ENCODE data around the gene CHI3L1. TPM values are rescaled to one million over a fixed set of nuclear protein-coding genes. Genes with fewer than 3 reads are reported as not detected.

CHI3L1 gene
- total RNA-seq, 1 donor from 2014 or later: not detected

- Mint-ChIP-seq H3K27ac (ENCODE audit: unreplicated experiment) (no peak overlapping the region), H3K9me3 (ENCODE audit: low read depth) (no peaks in the 10 kb centered on the region), H3K4me1 (ENCODE audit: low read depth) (no peaks in the 10 kb centered on the region), H3K4me3 (ENCODE audit: unreplicated experiment) (no peak overlapping the region), H3K36me3 (ENCODE audit: low read depth) (peaks cover 3% of the 10 kb centered on the region), H3K27me3 (ENCODE audit: low read depth) (peaks cover 22% of the 10 kb centered on the region)
- TF ChIP-seq CTCF (IDR thresholded peaks at IDR 0.05): no peak
- no peak for DNase-seq (ENCODE audit: low spot score)
Observed at GRCh38 chr1:203167913-203168200, 18.6 kb downstream of the CHI3L1 start.

GRCh38 chr1:203167026-203167912 lies 19.2 kb downstream of the CHI3L1 start:
- peaks cover 3% of the 10 kb centered on the region for H3K36me3 Mint-ChIP-seq (ENCODE audit: low read depth)
- H3K9me3 Mint-ChIP-seq (ENCODE audit: low read depth): no peaks in the 10 kb centered on the region
- H3K4me3 Mint-ChIP-seq (ENCODE audit: unreplicated experiment): no peak overlapping the region
- TF ChIP-seq CTCF (IDR thresholded peaks at IDR 0.05): no peak
- H3K27me3 Mint-ChIP-seq (ENCODE audit: low read depth): peaks cover 27% of the 10 kb centered on the region
- no peaks in the 10 kb centered on the region for H3K4me1 Mint-ChIP-seq (ENCODE audit: low read depth)
- no peak overlapping the region for H3K27ac Mint-ChIP-seq (ENCODE audit: unreplicated experiment)
- no peak for DNase-seq (ENCODE audit: low spot score)

GRCh38 chr1:203166192-203166940 lies 20.1 kb downstream of the CHI3L1 start:
- Mint-ChIP-seq H3K4me1 (ENCODE audit: low read depth) (no peaks in the 10 kb centered on the region), H3K27me3 (ENCODE audit: low read depth) (peaks cover 28% of the 10 kb centered on the region)
- TF ChIP-seq CTCF (IDR thresholded peaks at IDR 0.05): peak; percentile 8

GRCh38 chr1:203165800-203166161 lies 20.7 kb downstream of the CHI3L1 start:
- no peak for DNase-seq (ENCODE audit: low spot score)
- H3K36me3 Mint-ChIP-seq (ENCODE audit: low read depth): peaks cover 3% of the 10 kb centered on the region
- peaks cover 32% of the 10 kb centered on the region for H3K27me3 Mint-ChIP-seq (ENCODE audit: low read depth)
- no peak for TF ChIP-seq CTCF (IDR thresholded peaks at IDR 0.05)
- no peaks in the 10 kb centered on the region for H3K4me1 Mint-ChIP-seq (ENCODE audit: low read depth)
- no peak overlapping the region for H3K27ac Mint-ChIP-seq (ENCODE audit: unreplicated experiment)
- no peaks in the 10 kb centered on the region for H3K9me3 Mint-ChIP-seq (ENCODE audit: low read depth)
- no peak overlapping the region for H3K4me3 Mint-ChIP-seq (ENCODE audit: unreplicated experiment)

More at GRCh38 chr1:203166192-203166940, 20.1 kb downstream of the CHI3L1 start:
- Mint-ChIP-seq H3K36me3 (ENCODE audit: low read depth) (peaks cover 3% of the 10 kb centered on the region), H3K9me3 (ENCODE audit: low read depth) (no peaks in the 10 kb centered on the region), H3K27ac (ENCODE audit: unreplicated experiment) (no peak overlapping the region), H3K4me3 (ENCODE audit: unreplicated experiment) (no peak overlapping the region)
- no peak for DNase-seq (ENCODE audit: low spot score)

- no peak overlapping the region for H3K27ac Mint-ChIP-seq (ENCODE audit: unreplicated experiment)
- peaks cover 3% of the 10 kb centered on the region for H3K36me3 Mint-ChIP-seq (ENCODE audit: low read depth)
- H3K4me3 Mint-ChIP-seq (ENCODE audit: unreplicated experiment): no peak overlapping the region
- no peaks in the 10 kb centered on the region for H3K4me1 Mint-ChIP-seq (ENCODE audit: low read depth)
- no peak for DNase-seq (ENCODE audit: low spot score)
- no peaks in the 10 kb centered on the region for H3K9me3 Mint-ChIP-seq (ENCODE audit: low read depth)
- TF ChIP-seq CTCF (IDR thresholded peaks at IDR 0.05): no peak
- peaks cover 33% of the 10 kb centered on the region for H3K27me3 Mint-ChIP-seq (ENCODE audit: low read depth)
Observed at GRCh38 chr1:203165101-203165799, 21.3 kb downstream of the CHI3L1 start.
